Measurements from ENCODE around the gene MAN2C1. TPM values are rescaled to one million over a fixed set of nuclear protein-coding genes. Genes with fewer than 3 reads are reported as not detected.
A peak's percentile ranks its signal among the peaks of the same experiment; 100 is the strongest.

MAN2C1 gene
- total and polyA plus RNA-seq, 9 of the 15 experiments (the other 6 are each of a cell fraction or from before 2014, with no cell fraction given) = 2.0 to 141 (median 39.9) TPM

- TF ChIP-seq ZNF318 (IDR thresholded peaks at IDR 0.05; ENCODE audit: borderline replicate concordance in 1 of 2, low read depth in 1 of 2) (no peak), IRF9 (tag; IDR thresholded peaks at IDR 0.05) (no peak), KLF13 (tag; IDR thresholded peaks at IDR 0.05; ENCODE audit: borderline replicate concordance, low read depth) (no peak), IRF2 (CRISPR knock-in tag; IDR thresholded peaks at IDR 0.05) (no peak), SRF (CRISPR knock-in tag; IDR thresholded peaks at IDR 0.05) (peak in 1 of 2 experiments; percentile 53; a peak in 1 of 4 replicates), MAFK (IDR thresholded peaks at IDR 0.05; ENCODE audit: low read length) (no peak), GABPB1 (CRISPR knock-in tag; IDR thresholded peaks at IDR 0.05) (peak; percentile 84), ZNF140 (CRISPR knock-in tag; IDR thresholded peaks at IDR 0.05) (no peak), U2AF2 (optimal IDR thresholded peaks at IDR 0.05; ENCODE audit: low read depth, low read length) (no peak), ZNF165 (CRISPR knock-in tag; IDR thresholded peaks at IDR 0.05; ENCODE audit: borderline replicate concordance) (no peak), BRD9 (IDR thresholded peaks at IDR 0.05; ENCODE audit: low read depth, partially characterized antibody) (no peak), NFXL1 (CRISPR knock-in tag; IDR thresholded peaks at IDR 0.05) (no peak), RBM17 (IDR thresholded peaks at IDR 0.05; ENCODE audit: borderline replicate concordance, low read depth, low read length) (no peak), MAX (CRISPR knock-in tag; IDR thresholded peaks at IDR 0.05) (peak; percentile 74), IFI16 (CRISPR knock-in tag; IDR thresholded peaks at IDR 0.05) (no peak), TOE1 (IDR thresholded peaks at IDR 0.05; ENCODE audit: borderline replicate concordance) (peak; percentile 100), TOE1 (CRISPR knock-in tag; IDR thresholded peaks at IDR 0.05; ENCODE audit: borderline replicate concordance, low read depth) (no peak), TRIM28 (IDR thresholded peaks at IDR 0.05) (no peak), FOXA1 (IDR thresholded peaks at IDR 0.05; ENCODE audit: borderline replicate concordance) (no peak)
These were observed 32.6 kb downstream of the MAN2C1 start, which contains the start of gene COMMD4 (continued) for GRCh38 chr15:75335705-75336355.
